HCT116 (cell line): ENCODE measurements around the gene OPCML. TPM values are rescaled to one million over a fixed set of nuclear protein-coding genes. Genes with fewer than 3 reads are reported as not detected.

ENCODE experiments used
- ATAC-seq: fragments of 200-7000 bp; cut with Tn5 transposase; 2 replicates; pipeline ENCODE4 v1.9.1; 2020; ENCODE audit warnings: mild to moderate bottlenecking, moderate library complexity
- BruUV-seq: library from RNA; stranded (reverse); fragments of 400-500 nt; replicated peaks from 2 replicates; lab custom pipeline; 2021; lab: Mats Ljungman, UMichigan
- CTCF ChIA-PET: fragments of 300-600 bp; sonication (Branson Sonifier 250); formaldehyde crosslinking; loops from one replicate; lab custom pipeline; 2021; ENCODE audit warnings: antibody characterized with exemption; lab: Charles Lee
- POLR2A ChIA-PET: fragments of 300-600, 350-600 bp; sonication (Branson Sonifier 250); formaldehyde crosslinking; loops from one replicate; lab custom pipeline; 2021; ENCODE audit warnings: antibody characterized with exemption; lab: Charles Lee
- RAD21 ChIA-PET, 2 experiments: fragments of 300-600 bp; sonication (Branson Sonifier 250); formaldehyde crosslinking; loops; one replicate each; lab custom pipeline; 2023; ENCODE audit warnings: low total read pairs in 2 of 2; ENCODE audit not compliant: uncharacterized antibody in 2 of 2, unreplicated experiment in 2 of 2, low non-redundant PET in 1 of 2; lab: Charles Lee
- DNase-seq: peaks from one replicate; pipeline ENCODE4 v3.0.0-alpha.2; 2010; ENCODE audit warnings: low read depth, low spot score
- H2AFZ ChIP-seq: fragments of 200-600 bp; shearing (Covaris generic), sonication (generic); 2 replicates; pipeline ENCODE4 v1.6.1; 2017; ENCODE audit warnings: low read depth, mixed run types, mixed read lengths, antibody characterized with exemption, low read length; ENCODE audit not compliant: poor library complexity, severe bottlenecking
- H3K27ac ChIP-seq: 2 replicates; pipeline ENCODE4 v1.5.1; 2012; ENCODE audit warnings: low read depth, low read length
- H3K27me3 ChIP-seq: fragments of 200-600 bp; sonication (generic); 2 replicates; pipeline ENCODE4 v1.6.1; 2016; ENCODE audit warnings: mixed run types, low read length, mixed read lengths; ENCODE audit not compliant: insufficient read depth
- H3K36me3 ChIP-seq, 2 experiments: fragments of 200-500 bp in 1 of 2; fragments of 200-600 bp in 1 of 2; sonication (Bioruptor generic) in 1 of 2; sonication (generic) in 1 of 2; 2 replicates each; pipeline versions ENCODE4 v1.5.1 to v1.6.1; 2014 to 2016; ENCODE audit warnings: low read length in 2 of 2, inconsistent platforms in 1 of 2, mixed read lengths in 1 of 2, mixed run types in 1 of 2; ENCODE audit not compliant: insufficient read depth in 2 of 2, control insufficient read depth in 1 of 2
- H3K4me1 ChIP-seq, 2 experiments: fragments of 200-600 bp in 1 of 2; sonication (generic) in 1 of 2; 2 replicates each; pipeline versions ENCODE4 v1.5.1 to v1.6.1; 2012 to 2017; ENCODE audit warnings: low read length in 2 of 2, inconsistent platforms in 1 of 2, mild to moderate bottlenecking in 1 of 2, mixed read lengths in 1 of 2, mixed run types in 1 of 2, moderate library complexity in 1 of 2; ENCODE audit not compliant: insufficient read depth in 2 of 2, control insufficient read depth in 1 of 2
- H3K4me2 ChIP-seq: fragments of 200-600 bp; sonication (generic); 2 replicates; pipeline ENCODE4 v1.6.1; 2017; ENCODE audit warnings: mixed run types, low read length, mixed read lengths
- H3K4me3 ChIP-seq, 2 experiments: fragments of 200-600 bp in 1 of 2; sonication (generic) in 1 of 2; replicated peaks in 1 of 2; 2 replicates each; pipeline ENCODE4 v1.5.1; 2011 to 2016; ENCODE audit warnings: low read length in 2 of 2, control low read depth in 1 of 2, low read depth in 1 of 2, mild to moderate bottlenecking in 1 of 2, mixed read lengths in 1 of 2, mixed run types in 1 of 2
- H3K79me2 ChIP-seq: fragments of 200-600 bp; sonication (generic); 2 replicates; pipeline ENCODE4 v1.6.1; 2017; ENCODE audit warnings: mild to moderate bottlenecking, mixed run types, low read length, moderate library complexity, mixed read lengths; ENCODE audit not compliant: insufficient read depth
- H3K9ac ChIP-seq: fragments of 200-600 bp; sonication (generic); 2 replicates; pipeline ENCODE4 v1.6.1; 2016; ENCODE audit warnings: low read length, mixed read lengths
- H3K9me2 ChIP-seq: fragments of 200-600 bp; sonication (generic), shearing (Covaris generic); 2 replicates; pipeline ENCODE4 v1.6.1; 2017; ENCODE audit warnings: mixed run types, mild to moderate bottlenecking, moderate library complexity; ENCODE audit not compliant: insufficient read depth
- H3K9me3 ChIP-seq, 2 experiments: fragments of 200-500 bp in 1 of 2; fragments of 200-600 bp in 1 of 2; sonication (Bioruptor generic) in 1 of 2; sonication (generic) in 1 of 2; 2 replicates each; pipeline ENCODE4 v1.6.1; 2014 to 2017; ENCODE audit warnings: low read length in 2 of 2, mixed read lengths in 2 of 2, inconsistent platforms in 1 of 2, low read depth in 1 of 2, mild to moderate bottlenecking in 1 of 2, mixed run types in 1 of 2, moderate library complexity in 1 of 2; ENCODE audit not compliant: control insufficient read depth in 1 of 2, insufficient read depth in 1 of 2
- H4K20me1 ChIP-seq: fragments of 200-600 bp; sonication (generic), shearing (Covaris generic); 2 replicates; pipeline ENCODE4 v1.6.1; 2017; ENCODE audit warnings: mixed run types, mild to moderate bottlenecking, moderate library complexity; ENCODE audit not compliant: insufficient read depth
- ATF3 ChIP-seq: IDR thresholded peaks from 2 replicates; pipeline ENCODE4 v1.6.1; 2012
- EZH2 ChIP-seq: fragments of 200-600 bp; sonication (generic); IDR thresholded peaks from 2 replicates; pipeline ENCODE4 v1.6.1; 2017; ENCODE audit warnings: antibody characterized with exemption, mixed run types
- EZH2phosphoT487 ChIP-seq: fragments of 200-600 bp; IDR thresholded peaks from 2 replicates; pipeline ENCODE4 v1.6.1; 2018; ENCODE audit warnings: antibody characterized with exemption, borderline replicate concordance
- POLR2A ChIP-seq: IDR thresholded peaks from 2 replicates; pipeline ENCODE4 v1.7.0; 2011; ENCODE audit warnings: borderline replicate concordance; ENCODE audit not compliant: insufficient read depth, insufficient read length; ENCODE audit errors: extremely low read depth
- POLR2AphosphoS5 ChIP-seq: IDR thresholded peaks from 2 replicates; pipeline ENCODE4 v1.6.1; 2011; ENCODE audit warnings: mild to moderate bottlenecking, low read depth, low read length, moderate library complexity
- RAD21 ChIP-seq: IDR thresholded peaks from 2 replicates; pipeline ENCODE4 v1.6.1; 2012; ENCODE audit warnings: low read depth, mild to moderate bottlenecking
- SIN3A ChIP-seq: IDR thresholded peaks from 2 replicates; pipeline ENCODE4 v1.6.1; 2012; ENCODE audit warnings: low read depth
- YY1 ChIP-seq: IDR thresholded peaks from 2 replicates; pipeline ENCODE4 v1.6.1; 2011; ENCODE audit warnings: low read length, low read depth, moderate library complexity, mild to moderate bottlenecking; ENCODE audit not compliant: insufficient replicate concordance; ENCODE audit errors: extremely low read depth
- intact Hi-C: fragments of 100-400 bp; cut with micrococcal nuclease; formaldehyde crosslinking; loops from 2 replicates; pipeline ENCODE4 v1.10.0; 2022
- total RNA-seq: library from RNA; stranded (reverse); gene quantifications from one replicate; pipeline ENCODE4 v1.2.1, GENCODE V29; 2021; ENCODE audit not compliant: unreplicated experiment

OPCML gene
- total RNA-seq, 1 experiment from 2014 or later: not detected

- no peak overlapping the region for H3K4me3 ChIP-seq
- no peaks in the 10 kb centered on the region for H3K36me3 ChIP-seq
- no peak overlapping the region for H3K4me2 ChIP-seq
- RAD21 ChIA-PET: no interaction called here
- H3K9me2 ChIP-seq: no peaks in the 10 kb centered on the region
- POLR2A ChIA-PET: no interaction called here
- no peak overlapping the region for H3K27ac ChIP-seq
- H4K20me1 ChIP-seq: no peaks in the 10 kb centered on the region
- CTCF ChIA-PET: no interaction called here
- TF ChIP-seq POLR2A (no peak), ATF3 (no peak), EZH2phosphoT487 (no peak), RAD21 (no peak), SIN3A (no peak), YY1 (no peak), POLR2AphosphoS5 (no peak)
- H3K4me1 ChIP-seq: no peaks in the 10 kb centered on the region
- peaks cover 7 to 14% of the 10 kb centered on the region in 2 experiments; a peak in 2 of 4 replicates for H3K9me3 ChIP-seq
- H3K27me3 ChIP-seq: no peaks in the 10 kb centered on the region
- no peak overlapping the region for H2AFZ ChIP-seq
- DNase-seq (no peak), ATAC-seq (no peak)
- H3K79me2 ChIP-seq: no peaks in the 10 kb centered on the region
- intact Hi-C loops: no loop called here
- no TSS peak for BruUV-seq
- no peak overlapping the region for H3K9ac ChIP-seq
Observed at GRCh38 chr11:132638423-132638822, 893.9 kb downstream of the OPCML start.

GRCh38 chr11:132636523-132636922 lies 895.8 kb downstream of the OPCML start:
- TF ChIP-seq EZH2: no peak
- no peak overlapping the region for H3K27ac ChIP-seq

More at GRCh38 chr11:132636523-132636922, 895.8 kb downstream of the OPCML start:
- ChIA-PET POLR2A (no interaction called here), CTCF (no interaction called here), RAD21 (interaction anchor here in 1 of 2 experiments (0.7 kb wide), 1 partner anchor 127 kb away, joined by 3 read pairs; no protein-coding TSS in a partner anchor)
- H4K20me1 ChIP-seq: no peaks in the 10 kb centered on the region
- no peaks in the 10 kb centered on the region for H3K36me3 ChIP-seq
- intact Hi-C loops: no loop called here
- ATAC-seq (no peak), DNase-seq (no peak)
- H3K27me3 ChIP-seq: no peaks in the 10 kb centered on the region
- no TSS peak for BruUV-seq
- peaks cover 7 to 17% of the 10 kb centered on the region in 2 experiments; a peak in 2 of 4 replicates for H3K9me3 ChIP-seq
- no peak overlapping the region for H3K4me3 ChIP-seq
- H2AFZ ChIP-seq: no peak overlapping the region
- H3K9me2 ChIP-seq: no peaks in the 10 kb centered on the region
- no peaks in the 10 kb centered on the region for H3K79me2 ChIP-seq
- no peaks in the 10 kb centered on the region for H3K4me1 ChIP-seq
- H3K9ac ChIP-seq: no peak overlapping the region
- H3K4me2 ChIP-seq: no peak overlapping the region
